Stimulated activated CD4-positive, alpha-beta T cell treated with anti-CD3 and anti-CD28 coated beads, Interleukin-2, amount 100 ng/mL, for 24 hours (primary cell): Measurements from ENCODE around the gene PRR19.

ENCODE experiments used
- DNase-seq, 2 donors: peaks; one replicate each; pipeline ENCODE4 v3.0.0-alpha.2; 2020

PRR19 gene

DNA sequence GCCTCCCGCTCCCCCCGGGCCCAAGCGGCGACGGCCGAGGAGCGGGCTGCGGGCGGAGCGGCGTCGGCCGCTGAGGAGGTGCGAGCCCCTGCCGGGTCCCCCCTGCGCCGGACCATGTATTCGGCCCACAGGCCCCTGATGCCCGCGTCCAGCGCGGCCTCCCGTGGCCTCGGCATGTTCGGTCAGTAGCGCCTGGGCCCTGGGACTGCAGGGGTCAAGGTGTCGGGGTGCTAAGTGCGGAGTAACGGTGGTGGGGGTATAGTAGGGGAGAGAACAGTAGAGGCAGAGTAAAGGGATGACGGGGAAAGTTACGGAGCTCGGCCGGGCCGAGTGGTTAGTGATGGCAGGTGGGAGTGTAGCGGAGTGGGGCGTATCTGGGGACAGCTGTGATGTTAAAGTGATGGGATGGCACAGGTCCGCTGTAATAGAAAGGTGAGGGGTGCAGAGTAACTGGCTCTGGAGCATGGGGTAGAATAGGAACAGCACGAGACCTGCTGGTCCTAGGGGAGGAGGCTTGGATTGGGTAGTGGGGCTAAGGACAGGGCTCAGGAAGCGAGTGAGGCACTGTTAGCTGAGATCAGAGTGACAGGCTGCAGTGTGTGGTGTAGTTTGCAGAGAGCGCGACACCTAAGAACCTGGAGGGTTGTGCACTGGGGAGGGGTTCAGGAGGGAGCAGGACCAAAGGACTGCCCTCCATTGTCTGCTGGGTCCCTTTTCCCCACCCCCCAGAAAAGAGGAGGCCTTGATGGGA is 17.2 kb upstream of the PRR19 start:
- DNase-seq: peak in 1 of 2 donors; percentile 47

- no peak for DNase-seq
Measured at GRCh38 chr19:42285541-42285941, 16.4 kb upstream of the PRR19 start.

DNA sequence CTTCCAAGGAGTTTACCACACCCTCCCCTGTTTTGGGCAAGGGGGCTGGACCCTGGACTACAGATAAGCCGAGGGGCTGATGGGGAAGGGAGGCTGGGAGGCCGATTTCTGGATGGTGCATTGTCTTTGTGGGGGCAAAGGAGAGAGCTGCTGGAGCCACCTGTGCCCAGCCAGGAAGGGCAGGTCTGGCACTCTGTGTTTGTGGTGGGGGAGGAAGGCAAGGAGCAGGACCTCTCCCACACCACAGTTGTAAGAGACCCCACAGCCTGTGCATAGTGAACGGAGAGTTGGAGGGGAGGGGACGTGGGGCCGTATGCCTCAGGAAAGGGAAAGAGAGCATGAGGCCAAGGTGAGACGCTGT is 16.0 kb upstream of the PRR19 start:
- no peak for DNase-seq

DNA sequence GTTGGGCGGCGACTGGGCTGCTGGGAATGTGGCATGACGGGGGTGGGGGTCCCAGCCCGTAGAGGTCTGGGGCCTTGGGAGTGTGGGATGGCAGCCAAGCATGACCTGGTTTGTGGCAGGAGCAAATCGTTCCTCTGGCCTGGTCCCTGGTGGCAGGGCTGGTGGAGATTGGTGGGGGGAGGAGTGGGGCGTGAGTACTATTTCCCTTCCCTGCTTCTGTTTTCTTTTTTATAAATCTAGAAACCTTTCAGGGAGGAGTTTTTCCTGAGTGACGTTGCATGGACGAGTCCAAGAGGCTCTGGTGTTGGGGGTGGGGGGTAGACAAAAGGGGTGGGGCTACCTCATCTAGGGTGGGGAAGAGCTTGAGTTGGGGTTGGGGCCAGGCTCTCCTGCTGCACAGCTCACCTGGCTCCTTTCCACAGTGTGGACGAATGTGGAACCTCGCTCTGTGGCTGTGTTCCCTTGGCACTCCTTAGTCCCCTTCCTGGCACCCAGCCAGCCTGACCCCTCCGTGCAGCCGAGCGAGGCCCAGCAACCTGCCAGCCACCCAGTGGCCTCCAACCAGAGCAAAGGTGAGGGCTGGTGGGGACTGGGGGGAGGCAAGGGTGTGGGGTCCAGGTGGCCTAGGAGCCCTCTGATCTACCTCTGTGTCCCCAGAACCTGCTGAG is 15.4 kb upstream of the PRR19 start:
- DNase-seq: no peak

DNA sequence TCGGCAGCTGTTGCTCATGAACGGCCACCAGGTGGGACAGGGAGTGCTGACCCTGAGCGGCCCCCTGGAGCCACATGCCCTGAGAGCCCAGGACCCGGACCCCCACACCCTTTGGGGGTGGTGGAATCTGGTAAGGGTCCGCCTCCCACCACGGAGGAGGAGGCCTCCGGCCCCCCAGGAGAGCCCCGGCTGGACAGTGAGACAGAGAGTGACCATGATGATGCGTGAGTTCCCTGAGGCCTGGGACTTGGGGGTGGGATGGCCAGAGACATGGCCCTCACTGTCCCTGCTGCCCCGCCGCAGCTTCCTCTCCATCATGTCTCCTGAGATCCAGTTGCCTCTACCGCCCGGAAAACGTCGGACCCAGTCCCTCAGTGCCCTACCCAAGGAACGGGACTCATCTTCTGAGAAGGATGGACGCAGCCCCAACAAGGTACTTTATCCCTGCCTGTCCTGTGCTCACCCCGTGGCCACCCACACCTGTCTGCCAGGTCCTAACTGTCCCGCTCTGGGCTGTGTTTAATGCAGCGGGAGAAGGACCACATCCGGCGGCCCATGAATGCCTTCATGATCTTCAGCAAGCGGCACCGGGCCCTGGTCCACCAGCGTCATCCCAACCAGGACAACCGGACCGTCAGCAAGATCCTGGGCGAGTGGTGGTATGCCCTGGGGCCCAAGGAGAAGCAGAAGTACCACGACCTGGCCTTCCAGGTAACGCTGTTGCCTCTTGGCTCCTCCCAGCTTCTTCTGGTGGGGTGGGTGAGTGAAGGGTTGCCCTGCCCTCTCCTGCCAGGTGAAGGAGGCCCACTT is 14.7 kb upstream of the PRR19 start:
- DNase-seq: no peak

GRCh38 chr19:42287827-42288107 is 14.2 kb upstream of the PRR19 start:
- no peak for DNase-seq

DNA sequence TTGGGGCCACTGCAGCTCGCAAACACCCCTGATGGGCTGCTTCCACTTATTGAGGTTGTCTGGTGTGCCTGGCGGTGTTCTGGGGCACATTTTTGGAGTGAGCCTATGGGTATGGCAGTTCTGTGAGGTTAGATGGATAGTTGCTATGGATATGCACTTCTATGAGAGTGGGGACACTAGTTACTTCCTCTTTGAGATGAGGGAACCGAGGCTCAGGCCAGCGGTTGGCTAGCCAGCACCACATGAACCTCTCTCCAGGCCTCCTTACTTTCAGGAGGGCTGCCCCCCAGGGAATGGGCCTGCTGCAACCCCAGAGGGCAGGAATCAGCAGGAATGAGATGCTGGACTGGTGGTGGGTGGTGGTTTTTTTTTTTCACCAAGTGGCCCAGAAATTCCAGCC is 13.5 kb upstream of the PRR19 start:
- no peak for DNase-seq

GRCh38 chr19:42288881-42289555 is 12.9 kb upstream of the PRR19 start:
- DNase-seq: no peak

- no peak for DNase-seq
Measured at GRCh38 chr19:42289556-42290041, 12.3 kb upstream of the PRR19 start.

GRCh38 chr19:42290136-42290522 is 11.8 kb upstream of the PRR19 start:
- no peak for DNase-seq

GRCh38 chr19:42290523-42291434 is 11.2 kb upstream of the PRR19 start:
- DNase-seq: peak; percentile 60 to 66

DNA sequence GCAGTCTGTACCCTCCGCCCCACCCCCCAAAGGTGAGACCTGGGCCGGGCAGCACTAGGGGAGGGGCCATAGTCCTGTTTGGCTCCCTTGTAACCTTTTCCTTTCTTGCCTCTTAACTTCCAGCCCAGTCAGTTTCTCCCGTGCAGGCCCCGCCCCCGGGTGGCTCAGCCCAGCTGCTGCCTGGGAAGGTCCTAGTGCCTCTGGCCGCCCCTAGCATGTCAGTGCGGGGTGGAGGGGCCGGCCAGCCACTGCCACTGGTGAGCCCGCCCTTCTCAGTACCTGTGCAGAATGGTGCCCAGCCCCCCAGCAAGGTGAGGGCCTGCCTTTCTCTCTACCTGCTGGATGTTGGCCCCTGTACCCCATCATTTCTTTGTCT is 10.5 kb upstream of the PRR19 start:
- DNase-seq: no peak

DNA sequence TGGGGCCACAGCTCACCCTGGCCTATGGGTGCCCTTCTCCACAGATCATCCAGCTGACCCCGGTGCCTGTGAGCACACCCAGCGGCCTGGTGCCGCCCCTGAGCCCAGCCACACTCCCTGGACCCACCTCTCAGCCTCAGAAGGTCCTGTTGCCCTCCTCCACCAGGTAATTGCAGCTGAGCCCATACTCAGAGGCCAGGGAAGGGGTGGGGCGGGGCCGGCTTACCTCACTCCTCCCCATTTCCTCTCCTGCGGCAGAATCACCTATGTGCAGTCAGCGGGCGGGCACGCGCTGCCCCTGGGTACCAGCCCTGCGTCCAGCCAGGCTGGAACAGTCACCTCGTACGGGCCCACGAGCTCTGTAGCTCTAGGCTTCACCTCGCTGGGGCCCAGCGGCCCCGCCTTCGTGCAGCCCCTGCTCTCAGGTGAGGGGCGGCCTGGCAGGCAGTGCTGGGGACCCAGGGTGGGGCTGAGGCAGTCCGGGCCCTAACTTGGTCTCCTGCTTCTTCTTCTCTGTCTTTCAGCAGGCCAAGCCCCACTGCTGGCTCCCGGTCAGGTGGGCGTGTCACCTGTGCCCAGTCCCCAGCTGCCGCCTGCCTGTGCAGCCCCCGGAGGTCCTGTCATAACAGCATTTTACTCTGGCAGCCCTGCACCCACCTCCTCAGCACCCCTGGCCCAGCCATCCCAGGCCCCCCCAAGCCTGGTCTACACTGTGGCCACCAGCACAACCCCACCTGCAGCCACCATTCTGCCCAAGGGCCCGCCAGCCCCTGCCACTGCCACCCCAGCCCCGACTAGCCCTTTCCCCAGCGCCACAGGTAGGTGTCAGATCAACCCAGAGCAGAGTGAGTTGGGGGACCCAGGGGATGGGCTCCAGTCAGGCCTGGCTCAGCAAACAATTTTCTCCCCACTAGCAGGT is 9.6 kb upstream of the PRR19 start:
- DNase-seq: no peak

DNA sequence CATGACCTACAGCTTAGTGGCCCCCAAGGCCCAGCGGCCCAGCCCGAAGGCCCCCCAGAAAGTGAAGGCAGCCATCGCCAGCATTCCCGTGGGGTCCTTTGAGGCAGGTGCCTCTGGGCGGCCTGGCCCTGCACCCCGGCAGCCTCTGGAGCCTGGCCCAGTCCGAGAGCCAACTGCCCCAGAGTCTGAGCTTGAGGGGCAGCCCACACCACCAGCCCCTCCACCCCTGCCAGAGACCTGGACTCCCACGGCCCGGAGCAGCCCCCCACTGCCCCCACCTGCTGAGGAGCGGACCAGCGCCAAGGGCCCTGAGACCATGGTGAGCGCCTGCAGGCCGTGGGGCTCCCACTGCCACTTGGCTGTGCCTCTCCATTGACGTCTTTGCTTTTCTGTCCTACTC is 9.0 kb upstream of the PRR19 start:
- DNase-seq: no peak

GRCh38 chr19:42293540-42293939 is 8.4 kb upstream of the PRR19 start:
- no peak for DNase-seq

DNA sequence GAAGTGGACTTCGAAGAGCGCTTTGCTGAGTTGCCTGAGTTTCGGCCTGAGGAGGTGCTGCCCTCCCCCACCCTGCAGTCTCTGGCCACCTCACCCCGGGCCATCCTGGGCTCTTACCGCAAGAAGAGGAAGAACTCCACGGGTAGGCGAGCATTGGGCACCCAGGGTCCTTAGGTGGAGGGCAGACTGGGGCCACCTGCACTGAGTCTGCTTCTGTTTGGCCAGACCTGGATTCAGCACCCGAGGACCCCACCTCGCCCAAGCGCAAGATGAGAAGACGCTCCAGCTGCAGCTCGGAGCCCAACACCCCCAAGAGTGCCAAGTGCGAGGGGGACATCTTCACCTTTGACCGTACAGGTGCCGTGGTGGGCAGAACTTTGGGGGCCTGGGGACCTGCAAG is 8.0 kb upstream of the PRR19 start:
- no peak for DNase-seq

DNA sequence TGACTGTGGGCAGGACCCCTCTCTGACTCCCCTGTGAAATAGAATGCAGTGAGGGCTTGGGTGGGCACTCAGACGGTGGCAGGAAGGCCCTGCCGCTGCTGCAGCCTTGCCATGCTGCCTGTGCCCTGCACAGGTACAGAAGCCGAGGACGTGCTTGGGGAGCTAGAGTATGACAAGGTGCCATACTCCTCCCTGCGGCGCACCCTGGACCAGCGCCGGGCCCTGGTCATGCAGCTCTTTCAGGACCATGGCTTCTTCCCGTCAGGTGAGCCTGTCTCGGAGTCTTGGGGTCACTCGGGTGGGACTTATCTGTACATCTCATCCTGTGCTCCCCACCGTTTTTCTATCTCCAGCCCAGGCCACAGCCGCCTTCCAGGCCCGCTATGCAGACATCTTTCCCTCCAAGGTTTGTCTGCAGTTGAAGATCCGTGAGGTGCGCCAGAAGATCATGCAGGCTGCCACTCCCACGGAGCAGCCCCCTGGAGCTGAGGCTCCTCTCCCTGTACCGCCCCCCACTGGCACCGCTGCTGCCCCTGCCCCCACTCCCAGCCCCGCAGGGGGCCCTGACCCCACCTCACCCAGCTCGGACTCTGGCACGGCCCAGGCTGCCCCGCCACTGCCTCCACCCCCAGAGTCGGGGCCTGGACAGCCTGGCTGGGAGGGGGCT is 7.3 kb upstream of the PRR19 start:
- no peak for DNase-seq

DNA sequence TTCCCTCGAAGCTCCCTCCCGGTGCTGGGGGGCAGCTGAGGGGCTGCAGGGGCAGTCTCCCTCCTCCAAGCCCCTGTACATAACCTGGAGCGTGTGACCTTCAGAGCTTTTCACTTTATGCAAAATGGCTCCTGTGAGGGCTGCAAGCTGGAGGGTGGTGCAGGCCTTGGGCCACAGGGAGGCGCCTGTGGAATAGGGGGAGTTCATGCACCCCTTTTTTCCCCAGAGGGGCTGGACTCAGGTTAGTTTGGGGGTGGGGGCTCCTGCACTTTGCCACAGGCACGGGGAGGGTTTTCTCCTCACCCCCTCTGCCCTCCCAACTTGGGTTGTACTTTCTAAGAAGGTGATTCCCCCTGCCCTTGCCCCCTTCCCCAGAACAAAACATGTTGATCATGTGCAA is 6.6 kb upstream of the PRR19 start:
- no peak for DNase-seq

DNA sequence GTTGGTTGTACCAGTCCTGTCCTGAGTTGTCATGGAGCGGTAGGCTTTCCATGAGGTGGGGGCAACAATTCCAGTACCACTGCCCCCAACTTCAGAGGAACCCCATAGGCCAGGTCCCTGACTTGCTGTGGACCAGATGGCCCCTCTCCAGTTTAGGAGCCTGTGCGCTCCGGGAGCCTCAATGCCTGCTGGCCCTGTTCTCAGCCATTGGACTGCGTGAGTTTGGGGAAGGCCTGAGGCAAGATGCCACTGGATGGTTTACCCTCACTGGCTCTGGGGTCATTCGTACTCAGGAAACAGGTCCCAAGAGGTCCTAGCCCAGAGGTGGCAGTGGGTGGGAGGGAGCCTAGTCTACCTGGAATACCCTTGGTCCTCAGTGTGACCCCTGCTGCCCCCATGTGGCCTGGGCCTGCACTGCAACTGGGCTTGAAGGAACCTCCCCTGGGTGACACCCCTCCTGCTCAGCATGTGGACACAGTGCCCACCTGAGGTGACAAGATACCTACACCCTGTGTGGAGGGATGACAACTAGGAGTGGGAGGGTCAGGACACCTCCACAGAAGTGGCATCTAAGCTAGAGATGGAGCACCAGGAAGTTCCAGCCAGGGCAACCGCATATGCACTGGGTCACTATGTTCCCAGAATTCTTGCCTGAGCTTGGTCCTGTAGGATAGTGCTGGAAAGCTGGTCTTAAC is 6.0 kb upstream of the PRR19 start:
- peak; percentile 94 to 96 for DNase-seq

DNA sequence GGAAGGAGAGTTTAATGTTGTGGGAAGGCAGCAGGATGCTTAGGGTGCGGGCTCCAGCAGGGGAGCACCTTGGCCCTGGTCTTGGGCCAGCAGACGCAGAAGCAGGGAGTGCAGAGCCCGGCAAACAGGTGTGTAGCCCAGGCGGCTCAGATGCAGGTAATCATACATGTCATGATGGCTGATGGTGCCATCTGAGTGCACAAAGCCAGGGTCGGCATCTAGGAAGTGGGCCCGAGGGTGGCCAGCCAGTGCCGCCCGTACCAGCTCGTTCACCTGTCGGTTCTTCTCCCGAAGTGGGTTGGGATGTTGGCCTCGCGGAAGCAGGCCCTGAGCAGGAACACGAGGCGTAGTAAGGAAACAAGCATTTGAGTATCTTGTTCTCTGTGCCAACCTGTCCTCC is 4.9 kb upstream of the PRR19 start:
- DNase-seq: no peak
